HG03558 (cell line): ENCODE data around the gene CETP.
"Not testable (repeated sequence)": the region's sequence is repeated elsewhere in the genome, so short reads cannot be mapped to it uniquely, and the experiment has no call there.

Experiments used
- ATAC-seq: cut with Tn5 transposase; IDR thresholded peaks from one replicate; pipeline ENCODE4 v1.9.1; 2021; ENCODE audit warnings: moderate number of reproducible peaks; ENCODE audit not compliant: unreplicated experiment; ENCODE audit errors: extremely low read depth

Gene CETP

DNA sequence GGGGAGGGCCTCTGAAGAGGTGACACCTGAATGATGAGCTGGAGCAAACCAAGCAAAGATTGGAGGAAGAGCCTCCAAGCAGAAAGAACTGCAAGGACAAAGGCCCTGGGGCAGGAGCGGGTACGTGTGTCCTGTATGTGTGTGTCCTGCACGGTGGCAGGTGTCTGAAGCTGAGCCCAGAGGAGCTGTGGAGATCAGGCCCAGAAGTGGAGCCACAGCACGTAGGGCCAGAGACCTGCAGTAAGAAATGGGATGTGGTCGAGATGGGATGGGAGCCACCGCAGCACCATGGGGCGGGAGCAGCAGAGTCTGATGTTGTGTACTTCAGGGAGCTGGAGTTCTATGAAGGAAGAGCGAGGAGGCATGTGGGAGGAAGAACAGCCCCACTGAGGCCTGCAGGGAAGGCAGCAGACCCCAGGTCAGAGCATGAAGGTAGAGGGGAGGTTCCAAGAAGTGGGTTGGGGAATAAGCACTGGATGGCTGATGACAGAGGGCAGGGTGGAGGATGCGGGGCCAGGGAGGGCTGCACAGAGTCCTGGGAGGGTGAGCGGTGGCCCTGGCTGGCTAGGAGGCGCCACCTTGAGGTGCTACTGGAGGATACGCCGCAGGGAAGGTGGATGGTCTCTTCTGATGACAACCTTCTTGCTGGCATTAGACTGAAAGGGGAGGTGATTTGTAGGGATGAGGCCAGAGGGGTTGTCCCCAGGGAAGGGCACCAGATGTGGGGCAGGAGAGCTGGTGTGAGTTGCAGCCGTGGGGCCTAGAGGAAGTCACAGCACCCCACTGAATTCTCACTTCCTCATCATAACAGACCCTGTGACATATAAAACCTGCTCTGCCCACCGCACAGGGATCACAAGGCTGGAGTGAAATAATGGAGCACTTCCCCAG lies 10.6 kb upstream of the CETP start:
- ATAC-seq, result no peak

DNA sequence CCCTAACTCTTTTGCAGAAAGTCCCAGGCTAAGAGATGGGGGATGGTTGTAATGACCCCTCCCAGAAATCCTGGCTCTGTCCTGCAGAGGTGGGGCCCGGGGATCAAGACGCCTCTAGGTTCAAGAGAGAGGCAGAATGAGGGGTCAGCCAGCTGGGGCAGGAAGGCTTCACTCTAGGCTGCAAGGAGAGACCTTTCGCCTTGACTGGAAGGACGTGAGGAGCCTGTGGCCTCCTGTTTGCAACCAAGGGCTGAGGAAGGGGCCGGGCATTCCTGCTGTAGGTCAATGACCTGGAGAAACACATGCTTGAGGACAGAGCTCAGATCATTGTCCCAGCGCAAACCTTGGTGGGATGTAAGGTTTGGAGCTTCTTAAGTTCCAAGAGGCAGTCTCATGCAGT lies 8.7 kb upstream of the CETP start:
- ATAC-seq, result no peak

DNA sequence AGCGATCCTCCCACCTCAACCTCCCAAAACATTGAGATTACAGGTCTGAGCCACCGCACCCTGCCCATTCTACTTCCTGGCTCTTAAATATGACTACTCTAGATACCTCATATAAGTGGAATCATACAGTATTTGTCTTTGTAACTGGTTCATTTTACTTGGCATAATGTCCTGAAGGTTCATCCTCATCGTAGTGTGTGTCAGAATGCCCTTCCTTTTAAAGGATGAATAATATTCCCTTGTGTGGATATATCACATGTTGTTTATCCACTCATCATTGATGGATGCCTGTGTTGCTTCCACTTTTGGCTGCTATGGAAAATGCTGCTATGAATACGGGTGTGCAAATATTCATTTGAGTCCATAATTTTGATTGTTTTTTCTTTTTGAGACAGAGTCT lies 5.7 kb upstream of the CETP start:
- no peak for ATAC-seq

DNA sequence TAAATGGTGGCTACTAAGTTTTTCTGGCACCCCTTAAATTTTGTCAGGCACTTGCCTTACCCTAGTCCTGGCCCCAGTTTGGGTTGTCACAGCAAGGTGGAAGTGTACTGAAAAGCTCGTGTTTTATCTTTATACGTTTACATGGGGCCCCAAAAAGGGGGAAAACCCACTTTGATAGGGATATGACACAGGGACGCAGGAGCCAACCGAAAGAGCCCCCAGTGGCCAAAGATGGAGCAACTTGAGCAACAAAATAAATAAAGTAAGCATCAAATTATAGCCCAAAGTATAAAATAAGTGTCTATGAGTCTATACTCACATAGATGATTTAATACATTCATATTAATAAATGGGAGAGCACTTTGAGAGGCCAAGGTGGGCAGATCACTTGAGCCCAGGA lies 5.0 kb upstream of the CETP start:
- ATAC-seq, result no peak

DNA sequence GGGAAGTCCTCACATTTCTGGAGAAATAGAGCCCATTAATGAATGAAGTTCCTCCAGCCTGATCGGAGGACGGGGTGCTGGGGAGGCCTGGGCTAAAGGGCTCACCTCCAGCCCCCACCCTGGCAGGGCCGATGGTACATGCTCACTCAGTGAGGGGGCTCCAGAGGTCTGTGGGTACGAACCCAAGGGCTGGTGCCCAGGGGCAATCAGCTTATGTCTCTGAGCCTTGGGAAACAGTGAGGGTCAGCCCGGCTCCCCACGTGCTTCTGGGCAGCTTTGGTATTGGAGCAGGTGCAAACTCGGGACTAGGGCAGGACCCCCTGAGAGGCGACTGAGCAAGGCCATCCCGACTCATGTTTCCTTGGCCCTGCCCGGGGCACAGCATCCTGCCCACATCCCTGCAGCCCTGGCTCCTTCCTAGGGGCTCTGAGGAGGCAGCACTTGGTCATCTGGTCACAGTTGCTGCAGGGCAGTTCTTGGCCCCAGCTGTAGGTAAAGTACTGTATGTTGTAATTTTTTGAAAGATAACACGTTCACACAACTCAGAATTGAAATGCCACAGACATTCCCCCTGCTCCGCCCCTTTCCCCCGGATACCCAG lies 969 bp upstream of the CETP start:
- no peak for ATAC-seq

DNA sequence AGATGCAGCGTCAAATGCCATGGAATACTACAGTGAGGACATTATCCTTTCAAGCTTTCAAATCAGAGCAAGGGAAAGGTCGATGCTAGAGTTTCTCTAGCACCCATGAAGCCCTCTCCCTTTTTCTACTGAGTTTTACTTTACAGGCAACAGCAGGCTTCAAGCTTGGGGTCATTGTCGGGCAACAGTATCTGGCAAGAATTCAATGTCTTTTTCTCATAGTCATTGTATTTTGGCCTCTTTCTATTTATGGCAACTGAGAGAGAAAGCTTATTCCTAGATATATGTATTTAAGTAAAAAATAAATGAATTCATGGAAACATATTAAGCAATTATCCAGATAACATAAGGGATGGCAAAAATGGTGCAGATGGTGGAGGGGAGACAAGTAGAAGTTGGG lies 364 bp upstream of the CETP start:
- no peak for ATAC-seq

DNA sequence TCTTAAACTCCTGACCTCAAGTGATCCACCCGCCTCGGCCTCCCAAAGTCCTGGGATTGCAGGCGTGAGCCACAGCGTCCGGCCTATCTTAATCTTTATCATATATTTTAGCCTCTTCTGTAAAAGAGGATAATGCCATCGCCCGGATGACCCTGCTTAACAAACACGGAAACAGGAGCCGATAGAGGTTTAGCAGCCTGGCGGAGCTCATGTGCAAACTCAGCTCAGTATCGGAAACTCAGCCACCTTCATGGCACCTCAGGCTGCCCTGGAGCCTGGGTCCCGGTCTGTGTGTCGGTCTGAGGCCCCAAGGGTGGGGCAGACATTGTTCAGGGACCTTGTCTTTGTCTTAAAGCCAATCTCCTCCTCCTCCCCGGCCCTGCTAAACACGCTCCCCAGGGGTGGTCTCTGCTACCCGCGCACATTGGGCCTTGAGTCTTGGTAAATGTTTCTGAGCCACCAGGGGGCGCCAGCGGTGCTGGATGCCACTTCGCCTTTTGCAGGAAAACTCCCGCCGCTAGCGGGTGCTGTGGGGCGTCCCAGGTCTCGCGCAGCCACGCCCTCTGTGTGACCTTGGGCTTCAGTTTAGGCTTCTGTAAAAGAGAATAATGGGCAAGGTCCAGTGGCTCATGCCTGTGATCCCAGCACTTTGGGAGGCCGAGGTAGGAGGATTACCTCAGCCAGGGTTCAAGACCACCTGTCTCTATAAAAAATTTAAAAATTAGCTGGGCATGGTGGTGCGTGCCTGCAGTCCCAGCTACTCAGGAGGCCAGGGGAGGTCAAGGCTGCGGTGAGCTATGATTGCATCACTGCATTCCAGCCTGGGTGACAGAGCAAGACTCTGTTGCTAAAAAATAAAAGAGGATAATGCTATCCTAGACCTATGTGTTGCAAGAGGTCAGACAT lies 2.7 kb downstream of the CETP start:
- ATAC-seq, result no peak

DNA sequence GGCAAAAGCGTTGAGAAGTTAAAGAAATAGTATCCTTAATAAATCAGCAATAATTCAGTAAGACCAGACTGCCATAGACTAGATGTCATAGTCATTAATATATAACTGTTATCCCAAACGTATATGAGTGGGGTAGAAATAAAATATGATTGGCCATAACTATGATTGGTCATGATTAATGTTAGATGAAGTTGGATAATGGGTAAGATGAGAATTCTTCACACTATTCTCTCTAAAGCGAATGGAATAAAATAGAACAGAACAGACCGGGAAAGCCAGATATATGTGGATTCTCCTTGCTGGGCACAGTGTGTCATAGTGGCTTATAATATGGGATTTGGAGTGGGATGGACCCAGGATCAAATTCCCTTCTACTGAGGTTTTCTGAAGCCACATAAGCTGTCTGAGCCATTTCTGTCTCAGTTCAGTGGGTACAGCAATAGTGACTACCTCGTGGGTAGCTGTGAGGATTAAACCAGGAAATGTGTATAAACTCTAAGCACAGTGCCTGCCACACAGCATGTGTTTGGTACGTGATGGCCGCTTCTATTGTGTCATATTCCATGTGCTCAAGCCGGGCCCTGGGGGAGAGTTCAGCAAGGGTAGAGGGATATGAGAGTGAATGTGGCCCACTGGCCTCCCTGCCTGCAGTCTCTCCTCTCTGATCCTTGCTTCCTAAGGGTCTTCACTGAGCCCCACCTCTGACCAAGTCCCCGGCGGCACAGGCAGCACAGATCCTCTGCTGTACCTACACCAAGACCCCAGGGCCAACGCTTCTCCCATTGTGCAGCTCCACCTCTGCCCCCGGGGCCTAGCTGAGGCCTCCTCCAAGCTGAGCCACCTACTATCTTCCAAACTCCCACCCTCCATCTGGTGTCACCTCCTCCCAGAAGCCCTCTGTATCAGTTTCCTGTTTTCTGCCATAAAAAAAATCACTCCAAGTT lies 3.7 kb downstream of the CETP start:
- no peak for ATAC-seq

DNA sequence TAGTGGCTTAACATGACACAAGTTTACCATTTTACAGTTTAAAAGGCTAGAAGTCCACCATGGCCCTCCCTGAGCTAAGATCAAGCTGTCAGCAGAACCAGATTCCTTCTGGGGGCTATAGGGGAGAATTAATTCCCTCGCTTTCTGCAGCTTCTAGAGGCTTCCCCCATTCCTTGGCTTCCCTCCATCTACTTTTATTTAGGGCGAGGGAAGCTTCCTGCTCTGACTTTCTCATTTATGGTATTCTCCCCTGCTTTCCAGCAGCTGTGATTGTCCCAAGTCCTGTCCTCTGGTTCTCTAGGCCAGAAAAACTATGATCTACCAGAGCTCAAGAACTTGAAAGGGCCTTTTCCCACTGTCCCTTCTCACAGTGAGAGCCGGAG lies 4.3 kb downstream of the CETP start:
- ATAC-seq, result no peak

DNA sequence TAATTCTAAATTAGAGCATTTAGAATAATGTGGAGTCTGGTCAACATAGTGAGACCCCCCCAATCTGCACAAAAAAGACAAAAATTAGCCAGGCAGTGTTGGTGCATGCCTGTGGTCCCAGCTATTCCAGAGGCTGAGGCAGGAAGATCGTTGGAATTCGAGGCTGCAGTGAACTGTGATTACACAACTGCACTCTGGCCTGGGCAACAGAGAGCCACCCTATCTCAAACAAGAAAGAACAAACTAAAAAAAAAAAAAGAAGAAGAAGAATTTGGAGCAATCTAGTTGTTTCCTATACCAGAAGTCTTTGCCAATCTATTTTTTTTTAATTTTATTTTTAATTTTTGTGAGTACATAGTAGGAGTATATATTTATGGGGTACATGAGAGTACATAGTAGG lies 6.0 kb downstream of the CETP start:
- ATAC-seq, result no peak

DNA sequence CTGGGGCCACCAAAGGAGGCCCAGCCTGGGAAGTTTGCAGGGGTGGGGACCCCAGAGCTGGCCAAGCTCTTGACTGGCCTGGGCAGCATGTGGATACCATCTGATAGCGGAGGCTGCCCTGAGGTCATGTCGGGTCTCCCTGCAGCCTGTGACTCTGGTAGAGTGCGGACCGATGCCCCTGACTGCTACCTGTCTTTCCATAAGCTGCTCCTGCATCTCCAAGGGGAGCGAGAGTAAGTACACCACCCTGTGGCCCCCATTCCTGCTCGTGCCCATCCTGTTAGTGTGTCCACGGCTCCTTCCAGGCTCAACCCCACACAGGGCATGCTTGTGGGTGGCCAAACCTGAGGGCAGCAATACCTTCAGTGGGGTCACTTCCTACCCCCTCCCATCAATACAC lies 8.0 kb downstream of the CETP start:
- ATAC-seq, result no peak

DNA sequence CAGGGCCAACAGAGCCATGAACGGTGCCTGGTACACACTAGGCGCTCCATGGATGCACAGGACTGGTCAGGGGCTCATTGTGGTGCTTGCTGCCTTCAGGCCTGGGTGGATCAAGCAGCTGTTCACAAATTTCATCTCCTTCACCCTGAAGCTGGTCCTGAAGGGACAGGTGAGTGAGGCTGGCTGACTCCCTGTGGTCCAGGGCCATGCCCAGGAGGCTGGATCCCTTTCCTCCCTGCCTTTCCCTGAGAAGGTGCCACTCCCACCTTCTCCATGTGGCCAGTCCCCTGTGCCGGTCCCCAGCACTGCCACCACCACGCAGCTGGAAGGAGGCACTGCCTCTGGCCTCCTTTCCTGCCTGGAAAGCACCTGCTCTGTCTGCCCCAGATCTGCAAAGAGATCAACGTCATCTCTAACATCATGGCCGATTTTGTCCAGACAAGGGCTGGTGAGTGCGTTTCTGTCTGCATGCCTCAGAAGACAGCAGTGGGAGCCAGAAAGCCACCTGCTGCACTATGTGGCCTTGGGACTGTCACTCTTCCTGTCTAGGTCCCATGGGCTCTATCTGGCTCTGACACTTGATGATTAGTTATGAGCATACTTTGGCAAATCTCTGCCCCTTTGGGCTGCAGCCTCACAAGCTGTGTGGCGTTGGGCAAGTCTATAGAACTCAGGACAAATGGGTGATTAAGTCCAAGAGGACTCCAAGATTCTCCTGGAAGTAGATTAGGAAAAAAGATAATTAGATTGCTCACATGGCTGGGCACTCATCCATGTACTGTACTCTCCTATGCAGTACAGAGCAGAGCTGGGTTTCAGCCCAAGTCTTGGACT lies 9.4 kb downstream of the CETP start:
- ATAC-seq, result peak; percentile 68

DNA sequence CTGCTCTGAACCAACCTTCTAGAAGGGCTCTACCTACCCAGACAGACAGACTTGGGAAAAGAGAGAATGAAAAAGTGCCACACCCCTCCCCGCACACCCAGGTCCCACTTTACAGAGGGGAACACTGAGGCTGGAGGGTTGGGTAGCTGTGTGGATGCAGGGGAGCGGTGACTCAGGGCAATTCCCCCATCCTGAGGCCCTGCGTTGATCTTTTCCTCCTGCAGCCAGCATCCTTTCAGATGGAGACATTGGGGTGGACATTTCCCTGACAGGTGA lies 10.0 kb downstream of the CETP start:
- no peak for ATAC-seq

DNA sequence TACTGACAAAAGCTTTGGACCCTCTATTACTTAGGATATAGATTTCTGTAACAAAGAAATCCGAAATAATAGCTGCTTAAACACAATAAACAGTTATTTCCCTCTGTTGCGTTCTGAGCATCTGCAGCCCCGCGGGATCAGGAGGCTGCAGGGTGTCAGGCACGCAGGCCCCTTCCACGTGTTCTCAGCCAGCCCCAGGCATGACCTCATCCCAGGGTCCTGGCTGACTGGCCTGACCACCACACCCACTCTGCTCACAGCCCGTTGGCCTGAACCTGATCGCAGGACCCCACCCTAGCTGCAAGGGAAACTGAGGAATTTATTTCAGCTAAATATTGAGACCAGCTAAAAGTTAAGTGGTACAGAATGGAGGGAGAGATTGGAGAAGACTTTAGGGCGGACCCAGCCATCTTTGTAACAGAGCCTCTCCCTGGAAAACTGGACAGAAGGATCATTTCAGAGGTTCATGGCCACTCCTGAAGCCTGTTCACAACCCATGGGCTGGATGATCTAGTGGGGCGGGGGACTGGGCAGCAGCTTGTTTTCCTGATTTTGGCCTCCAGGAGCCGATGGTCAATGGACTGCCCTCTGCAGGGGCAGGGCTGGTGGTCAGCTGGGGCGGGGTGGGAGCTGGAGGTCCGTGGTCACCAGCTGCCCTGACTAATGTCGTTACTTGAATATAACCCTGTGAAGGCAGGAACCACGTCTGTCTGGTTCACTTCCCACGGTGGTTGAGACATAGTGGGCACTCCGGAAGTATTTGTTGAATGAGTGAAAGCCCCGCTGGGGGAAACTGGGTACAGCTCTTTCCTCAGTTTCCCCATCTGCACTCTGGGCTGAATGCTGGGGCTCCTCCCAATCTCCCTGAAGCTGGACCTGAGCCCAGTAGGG lies 10.9 kb downstream of the CETP start:
- ATAC-seq, result no peak

DNA sequence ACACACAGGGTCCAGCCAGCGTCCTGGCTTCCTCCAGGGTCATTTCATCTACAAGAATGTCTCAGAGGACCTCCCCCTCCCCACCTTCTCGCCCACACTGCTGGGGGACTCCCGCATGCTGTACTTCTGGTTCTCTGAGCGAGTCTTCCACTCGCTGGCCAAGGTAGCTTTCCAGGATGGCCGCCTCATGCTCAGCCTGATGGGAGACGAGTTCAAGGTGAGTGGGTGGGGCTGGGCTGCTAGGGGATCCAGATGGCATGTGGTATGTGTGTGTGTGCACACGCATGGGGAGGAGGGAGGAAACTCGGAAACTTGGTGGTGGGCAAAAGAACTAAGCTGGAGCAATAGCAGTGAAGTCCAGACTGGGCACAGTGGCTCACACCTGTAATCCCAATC lies 11.5 kb downstream of the CETP start:
- ATAC-seq, result no peak

DNA sequence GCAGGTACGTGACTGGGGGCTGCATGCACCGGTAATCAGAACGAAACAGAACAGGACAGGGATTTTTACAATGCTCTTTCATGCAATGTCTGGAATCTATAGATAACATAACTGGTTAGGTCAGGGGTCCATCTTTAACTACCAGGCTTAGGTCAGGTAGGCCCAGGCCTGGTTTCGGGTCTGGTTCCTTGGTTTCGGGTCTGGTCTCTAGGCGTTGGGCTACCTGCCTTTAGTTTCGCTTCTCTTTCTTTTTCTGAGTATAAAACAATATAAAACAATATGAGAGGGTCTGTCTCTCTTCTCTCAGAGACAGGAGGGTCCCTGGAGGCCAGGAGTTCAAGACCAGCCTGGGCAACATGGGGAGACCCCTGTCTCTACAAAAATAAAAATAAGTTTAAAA lies 12.1 kb downstream of the CETP start:
- ATAC-seq, result not testable (repeated sequence)

DNA sequence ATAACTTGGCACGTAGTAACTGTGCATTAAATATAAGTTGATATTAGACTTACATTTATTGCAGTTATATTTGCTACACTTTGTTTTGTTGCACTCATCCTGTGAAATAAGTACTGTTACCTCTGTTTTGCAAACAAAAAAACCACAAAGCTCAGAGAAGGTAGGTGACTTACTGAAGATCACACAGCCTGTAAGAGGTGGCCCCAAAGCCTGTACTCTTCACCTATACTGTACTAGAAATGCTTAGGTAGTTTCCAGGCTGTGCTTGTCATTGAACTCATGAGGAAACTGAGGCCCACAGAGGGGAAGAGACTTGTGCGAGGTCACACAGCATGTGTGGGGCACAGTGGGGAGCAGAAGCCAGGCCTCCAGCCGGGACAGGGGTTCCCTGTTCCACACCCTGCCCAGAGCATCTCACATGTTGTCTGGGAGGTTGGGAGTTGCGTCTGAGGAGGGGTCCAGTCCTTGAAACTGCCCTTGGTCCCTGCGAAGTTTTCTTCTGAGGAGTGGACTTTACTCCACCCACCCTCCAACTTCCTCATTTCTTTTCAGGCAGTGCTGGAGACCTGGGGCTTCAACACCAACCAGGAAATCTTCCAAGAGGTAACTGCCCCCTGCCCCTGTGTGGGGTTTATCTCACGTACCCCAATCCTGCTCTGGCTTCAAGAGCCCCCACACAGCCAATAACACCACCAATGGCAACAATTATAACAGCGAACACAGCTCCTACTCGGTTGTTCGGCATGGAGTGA lies 13.0 kb downstream of the CETP start:
- no peak for ATAC-seq

DNA sequence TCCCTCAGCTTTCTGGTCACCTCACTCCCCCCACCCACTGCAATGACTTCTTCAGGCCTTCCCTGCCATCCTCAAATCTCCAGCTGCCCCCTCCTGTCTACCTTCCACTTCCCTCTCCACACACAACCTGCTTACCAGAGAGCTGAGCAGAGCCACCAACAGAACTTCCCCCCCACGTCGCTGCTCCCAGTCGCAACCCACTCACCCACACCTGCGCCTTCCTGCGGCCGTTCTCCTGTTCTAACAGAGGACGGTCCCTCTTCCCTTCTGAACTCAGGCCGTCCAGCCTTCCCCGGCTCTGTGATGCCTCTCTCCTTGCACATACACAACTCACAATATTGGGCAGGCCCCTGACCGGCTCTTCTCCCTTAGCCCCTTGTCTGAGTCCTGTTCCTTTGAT lies 14.0 kb downstream of the CETP start:
- no peak for ATAC-seq
